ENCODE data around the gene DPP7.

DNA sequence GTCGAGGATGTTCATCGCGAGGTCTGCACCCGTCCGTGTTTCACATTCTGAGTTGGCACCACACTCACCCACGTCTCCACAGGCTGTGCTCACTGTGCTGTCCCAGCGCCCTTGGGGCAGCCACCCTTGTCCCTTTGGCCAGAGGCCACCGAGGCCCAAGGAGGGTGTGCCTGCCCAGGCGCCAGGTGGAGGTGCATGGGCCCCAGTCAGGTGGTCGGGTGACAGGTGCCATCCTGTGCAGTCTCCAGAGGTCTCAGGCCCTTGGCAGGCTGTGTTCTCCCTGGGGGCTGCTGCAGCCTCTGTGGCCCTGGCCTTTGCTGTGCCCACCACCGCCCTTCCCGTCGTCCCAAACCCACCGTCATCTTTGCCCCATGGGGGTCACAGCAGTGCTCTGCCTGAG, 15.3 kb downstream of the DPP7 start:
- TF ChIP-seq, protein P1, sequence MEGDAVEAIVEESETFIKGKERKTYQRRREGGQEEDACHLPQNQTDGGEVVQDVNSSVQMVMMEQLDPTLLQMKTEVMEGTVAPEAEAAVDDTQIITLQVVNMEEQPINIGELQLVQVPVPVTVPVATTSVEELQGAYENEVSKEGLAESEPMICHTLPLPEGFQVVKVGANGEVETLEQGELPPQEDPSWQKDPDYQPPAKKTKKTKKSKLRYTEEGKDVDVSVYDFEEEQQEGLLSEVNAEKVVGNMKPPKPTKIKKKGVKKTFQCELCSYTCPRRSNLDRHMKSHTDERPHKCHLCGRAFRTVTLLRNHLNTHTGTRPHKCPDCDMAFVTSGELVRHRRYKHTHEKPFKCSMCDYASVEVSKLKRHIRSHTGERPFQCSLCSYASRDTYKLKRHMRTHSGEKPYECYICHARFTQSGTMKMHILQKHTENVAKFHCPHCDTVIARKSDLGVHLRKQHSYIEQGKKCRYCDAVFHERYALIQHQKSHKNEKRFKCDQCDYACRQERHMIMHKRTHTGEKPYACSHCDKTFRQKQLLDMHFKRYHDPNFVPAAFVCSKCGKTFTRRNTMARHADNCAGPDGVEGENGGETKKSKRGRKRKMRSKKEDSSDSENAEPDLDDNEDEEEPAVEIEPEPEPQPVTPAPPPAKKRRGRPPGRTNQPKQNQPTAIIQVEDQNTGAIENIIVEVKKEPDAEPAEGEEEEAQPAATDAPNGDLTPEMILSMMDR (conservative IDR thresholded peaks at IDR 0.05; ENCODE audit: low read depth in 2 of 2), result no peak
- TF ChIP-seq, protein P2, sequence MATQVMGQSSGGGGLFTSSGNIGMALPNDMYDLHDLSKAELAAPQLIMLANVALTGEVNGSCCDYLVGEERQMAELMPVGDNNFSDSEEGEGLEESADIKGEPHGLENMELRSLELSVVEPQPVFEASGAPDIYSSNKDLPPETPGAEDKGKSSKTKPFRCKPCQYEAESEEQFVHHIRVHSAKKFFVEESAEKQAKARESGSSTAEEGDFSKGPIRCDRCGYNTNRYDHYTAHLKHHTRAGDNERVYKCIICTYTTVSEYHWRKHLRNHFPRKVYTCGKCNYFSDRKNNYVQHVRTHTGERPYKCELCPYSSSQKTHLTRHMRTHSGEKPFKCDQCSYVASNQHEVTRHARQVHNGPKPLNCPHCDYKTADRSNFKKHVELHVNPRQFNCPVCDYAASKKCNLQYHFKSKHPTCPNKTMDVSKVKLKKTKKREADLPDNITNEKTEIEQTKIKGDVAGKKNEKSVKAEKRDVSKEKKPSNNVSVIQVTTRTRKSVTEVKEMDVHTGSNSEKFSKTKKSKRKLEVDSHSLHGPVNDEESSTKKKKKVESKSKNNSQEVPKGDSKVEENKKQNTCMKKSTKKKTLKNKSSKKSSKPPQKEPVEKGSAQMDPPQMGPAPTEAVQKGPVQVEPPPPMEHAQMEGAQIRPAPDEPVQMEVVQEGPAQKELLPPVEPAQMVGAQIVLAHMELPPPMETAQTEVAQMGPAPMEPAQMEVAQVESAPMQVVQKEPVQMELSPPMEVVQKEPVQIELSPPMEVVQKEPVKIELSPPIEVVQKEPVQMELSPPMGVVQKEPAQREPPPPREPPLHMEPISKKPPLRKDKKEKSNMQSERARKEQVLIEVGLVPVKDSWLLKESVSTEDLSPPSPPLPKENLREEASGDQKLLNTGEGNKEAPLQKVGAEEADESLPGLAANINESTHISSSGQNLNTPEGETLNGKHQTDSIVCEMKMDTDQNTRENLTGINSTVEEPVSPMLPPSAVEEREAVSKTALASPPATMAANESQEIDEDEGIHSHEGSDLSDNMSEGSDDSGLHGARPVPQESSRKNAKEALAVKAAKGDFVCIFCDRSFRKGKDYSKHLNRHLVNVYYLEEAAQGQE (IDR thresholded peaks at IDR 0.05; ENCODE audit: unreplicated experiment), result no peak
- TF ChIP-seq POLR2AphosphoS5 (IDR thresholded peaks at IDR 0.05; ENCODE audit: low read depth), result no peak
- TF ChIP-seq EZH2 (IDR thresholded peaks at IDR 0.05; ENCODE audit: low read depth, unreplicated experiment), result no peak
- TF ChIP-seq JUNB (IDR thresholded peaks at IDR 0.05; ENCODE audit: unreplicated experiment), result no peak
- TF ChIP-seq ZNF331 (CRISPR knock-in tag; IDR thresholded peaks at IDR 0.05; ENCODE audit: low read depth), result no peak
- TF ChIP-seq EZH2phosphoT487 (IDR thresholded peaks at IDR 0.05; ENCODE audit: unreplicated experiment), result no peak
- no peak for TF ChIP-seq CREB1 (CRISPR knock-in tag; IDR thresholded peaks at IDR 0.05; ENCODE audit: low read depth)
- no peak for TF ChIP-seq ZNF114 (CRISPR knock-in tag; IDR thresholded peaks at IDR 0.05)
- no peak for TF ChIP-seq NANOG (IDR thresholded peaks at IDR 0.05; ENCODE audit: borderline replicate concordance)
- TF ChIP-seq, protein P3, sequence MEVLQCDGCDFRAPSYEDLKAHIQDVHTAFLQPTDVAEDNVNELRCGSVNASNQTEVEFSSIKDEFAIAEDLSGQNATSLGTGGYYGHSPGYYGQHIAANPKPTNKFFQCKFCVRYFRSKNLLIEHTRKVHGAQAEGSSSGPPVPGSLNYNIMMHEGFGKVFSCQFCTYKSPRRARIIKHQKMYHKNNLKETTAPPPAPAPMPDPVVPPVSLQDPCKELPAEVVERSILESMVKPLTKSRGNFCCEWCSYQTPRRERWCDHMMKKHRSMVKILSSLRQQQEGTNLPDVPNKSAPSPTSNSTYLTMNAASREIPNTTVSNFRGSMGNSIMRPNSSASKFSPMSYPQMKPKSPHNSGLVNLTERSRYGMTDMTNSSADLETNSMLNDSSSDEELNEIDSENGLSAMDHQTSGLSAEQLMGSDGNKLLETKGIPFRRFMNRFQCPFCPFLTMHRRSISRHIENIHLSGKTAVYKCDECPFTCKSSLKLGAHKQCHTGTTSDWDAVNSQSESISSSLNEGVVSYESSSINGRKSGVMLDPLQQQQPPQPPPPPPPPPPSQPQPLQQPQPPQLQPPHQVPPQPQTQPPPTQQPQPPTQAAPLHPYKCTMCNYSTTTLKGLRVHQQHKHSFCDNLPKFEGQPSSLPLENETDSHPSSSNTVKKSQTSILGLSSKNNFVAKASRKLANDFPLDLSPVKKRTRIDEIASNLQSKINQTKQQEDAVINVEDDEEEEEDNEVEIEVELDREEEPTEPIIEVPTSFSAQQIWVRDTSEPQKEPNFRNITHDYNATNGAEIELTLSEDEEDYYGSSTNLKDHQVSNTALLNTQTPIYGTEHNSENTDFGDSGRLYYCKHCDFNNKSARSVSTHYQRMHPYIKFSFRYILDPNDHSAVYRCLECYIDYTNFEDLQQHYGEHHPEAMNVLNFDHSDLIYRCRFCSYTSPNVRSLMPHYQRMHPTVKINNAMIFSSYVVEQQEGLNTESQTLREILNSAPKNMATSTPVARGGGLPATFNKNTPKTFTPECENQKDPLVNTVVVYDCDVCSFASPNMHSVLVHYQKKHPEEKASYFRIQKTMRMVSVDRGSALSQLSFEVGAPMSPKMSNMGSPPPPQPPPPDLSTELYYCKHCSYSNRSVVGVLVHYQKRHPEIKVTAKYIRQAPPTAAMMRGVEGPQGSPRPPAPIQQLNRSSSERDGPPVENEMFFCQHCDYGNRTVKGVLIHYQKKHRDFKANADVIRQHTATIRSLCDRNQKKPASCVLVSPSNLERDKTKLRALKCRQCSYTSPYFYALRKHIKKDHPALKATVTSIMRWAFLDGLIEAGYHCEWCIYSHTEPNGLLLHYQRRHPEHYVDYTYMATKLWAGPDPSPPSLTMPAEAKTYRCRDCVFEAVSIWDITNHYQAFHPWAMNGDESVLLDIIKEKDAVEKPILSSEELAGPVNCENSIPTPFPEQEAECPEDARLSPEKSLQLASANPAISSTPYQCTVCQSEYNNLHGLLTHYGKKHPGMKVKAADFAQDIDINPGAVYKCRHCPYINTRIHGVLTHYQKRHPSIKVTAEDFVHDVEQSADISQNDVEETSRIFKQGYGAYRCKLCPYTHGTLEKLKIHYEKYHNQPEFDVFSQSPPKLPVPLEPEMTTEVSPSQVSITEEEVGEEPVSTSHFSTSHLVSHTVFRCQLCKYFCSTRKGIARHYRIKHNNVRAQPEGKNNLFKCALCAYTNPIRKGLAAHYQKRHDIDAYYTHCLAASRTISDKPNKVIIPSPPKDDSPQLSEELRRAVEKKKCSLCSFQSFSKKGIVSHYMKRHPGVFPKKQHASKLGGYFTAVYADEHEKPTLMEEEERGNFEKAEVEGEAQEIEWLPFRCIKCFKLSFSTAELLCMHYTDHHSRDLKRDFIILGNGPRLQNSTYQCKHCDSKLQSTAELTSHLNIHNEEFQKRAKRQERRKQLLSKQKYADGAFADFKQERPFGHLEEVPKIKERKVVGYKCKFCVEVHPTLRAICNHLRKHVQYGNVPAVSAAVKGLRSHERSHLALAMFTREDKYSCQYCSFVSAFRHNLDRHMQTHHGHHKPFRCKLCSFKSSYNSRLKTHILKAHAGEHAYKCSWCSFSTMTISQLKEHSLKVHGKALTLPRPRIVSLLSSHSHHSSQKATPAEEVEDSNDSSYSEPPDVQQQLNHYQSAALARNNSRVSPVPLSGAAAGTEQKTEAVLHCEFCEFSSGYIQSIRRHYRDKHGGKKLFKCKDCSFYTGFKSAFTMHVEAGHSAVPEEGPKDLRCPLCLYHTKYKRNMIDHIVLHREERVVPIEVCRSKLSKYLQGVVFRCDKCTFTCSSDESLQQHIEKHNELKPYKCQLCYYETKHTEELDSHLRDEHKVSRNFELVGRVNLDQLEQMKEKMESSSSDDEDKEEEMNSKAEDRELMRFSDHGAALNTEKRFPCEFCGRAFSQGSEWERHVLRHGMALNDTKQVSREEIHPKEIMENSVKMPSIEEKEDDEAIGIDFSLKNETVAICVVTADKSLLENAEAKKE (CRISPR knock-in tag; IDR thresholded peaks at IDR 0.05), result no peak
- TF ChIP-seq, protein P4, sequence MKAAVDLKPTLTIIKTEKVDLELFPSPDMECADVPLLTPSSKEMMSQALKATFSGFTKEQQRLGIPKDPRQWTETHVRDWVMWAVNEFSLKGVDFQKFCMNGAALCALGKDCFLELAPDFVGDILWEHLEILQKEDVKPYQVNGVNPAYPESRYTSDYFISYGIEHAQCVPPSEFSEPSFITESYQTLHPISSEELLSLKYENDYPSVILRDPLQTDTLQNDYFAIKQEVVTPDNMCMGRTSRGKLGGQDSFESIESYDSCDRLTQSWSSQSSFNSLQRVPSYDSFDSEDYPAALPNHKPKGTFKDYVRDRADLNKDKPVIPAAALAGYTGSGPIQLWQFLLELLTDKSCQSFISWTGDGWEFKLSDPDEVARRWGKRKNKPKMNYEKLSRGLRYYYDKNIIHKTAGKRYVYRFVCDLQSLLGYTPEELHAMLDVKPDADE (IDR thresholded peaks at IDR 0.05), result no peak
